Amniotic epithelial cell (primary cell): ENCODE measurements around the gene TEX50.
A peak's percentile ranks its signal among the peaks of the same experiment; 100 is the strongest.
"Not testable (repeated sequence)": the region's sequence is repeated elsewhere in the genome, so short reads cannot be mapped to it uniquely, and the experiment has no call there.

ENCODE experiments used
- DNase-seq: peaks from one replicate; pipeline ENCODE4 v3.0.0-alpha.2; 2010; ENCODE audit warnings: low read depth

TEX50 gene

GRCh38 chr1:173635116-173635515 lies at the start of gene TEX50:
Gene TEX50, plus strand, starts transcription at chr1:173635338. Its CDS starts 184 bp downstream, at chr1:173635522.
- DNase-seq: no peak

- DNase-seq: peak; percentile 49
Observed at GRCh38 chr1:173590557-173590956, 44.6 kb upstream of the TEX50 start.

DNA sequence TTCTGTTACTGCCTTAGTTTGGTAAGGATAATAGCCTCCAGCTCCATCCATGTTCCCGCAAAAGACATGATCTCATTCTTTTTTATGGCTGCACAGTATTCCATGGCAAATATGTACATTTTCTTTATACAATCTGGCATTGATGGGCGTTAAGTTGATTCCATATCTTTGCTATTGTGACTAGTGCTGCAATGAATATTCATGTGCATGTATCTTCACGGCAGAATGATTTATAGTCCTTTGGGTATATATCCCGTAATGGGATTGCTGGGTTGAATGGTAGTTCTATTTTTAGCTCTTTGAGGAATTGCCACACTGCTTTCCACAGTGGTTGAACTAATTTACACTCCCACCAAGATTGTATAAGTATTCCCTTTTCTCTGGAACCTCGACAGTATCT lies 44.0 kb upstream of the TEX50 start:
- not testable (repeated sequence) for DNase-seq

DNA sequence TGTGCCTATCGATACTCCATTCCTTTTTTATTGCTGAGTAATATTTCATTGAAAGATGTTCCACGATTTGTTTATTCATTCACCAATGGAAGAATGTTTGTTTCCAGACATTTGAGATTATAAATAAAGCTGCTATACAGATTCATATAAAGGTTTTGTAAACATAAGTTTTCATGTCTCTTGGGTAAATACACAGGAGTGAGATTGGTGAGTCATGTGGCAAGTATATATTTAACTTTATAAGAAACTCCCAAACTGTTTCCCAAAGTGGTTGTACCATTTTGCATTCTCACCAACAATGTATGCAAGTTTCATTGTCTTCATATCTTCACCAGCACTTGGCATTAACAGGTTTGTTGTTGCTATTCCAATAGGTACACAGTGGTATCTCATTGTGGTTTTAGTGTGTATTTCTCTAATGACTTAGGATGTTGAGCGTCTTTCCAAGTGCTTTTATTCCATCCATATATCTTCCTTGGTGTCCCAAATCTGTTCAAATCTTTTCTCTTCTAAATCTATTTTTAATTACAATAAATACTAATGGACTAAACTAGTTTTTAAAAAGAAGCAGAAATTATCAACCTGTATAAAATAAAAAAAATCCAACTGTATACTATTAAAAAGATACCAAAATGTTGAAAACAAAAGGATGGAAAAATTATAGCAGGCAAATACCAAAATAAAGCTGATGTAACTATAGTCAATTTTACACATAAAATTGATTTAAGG lies 38.9 kb upstream of the TEX50 start:
- DNase-seq: no peak

DNA sequence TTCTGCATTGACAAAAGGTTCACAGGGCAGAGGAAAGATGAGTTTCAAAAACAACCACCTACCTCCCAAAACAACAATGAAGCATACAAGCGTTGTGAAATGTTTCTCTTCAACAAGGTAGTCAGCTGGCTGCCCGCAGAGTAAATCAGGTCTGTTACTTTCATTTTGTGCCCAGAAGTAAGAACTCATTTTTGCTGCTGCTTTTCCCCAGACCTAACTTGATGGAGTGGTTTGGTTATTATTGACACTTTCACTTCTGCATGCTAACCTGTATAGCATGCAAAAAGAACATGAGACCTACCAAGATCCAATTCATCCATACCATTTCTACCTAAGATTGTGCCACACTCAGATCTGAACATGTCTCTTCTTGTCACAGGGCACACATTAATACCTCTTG lies 33.5 kb upstream of the TEX50 start:
- peak; percentile 6 for DNase-seq

DNA sequence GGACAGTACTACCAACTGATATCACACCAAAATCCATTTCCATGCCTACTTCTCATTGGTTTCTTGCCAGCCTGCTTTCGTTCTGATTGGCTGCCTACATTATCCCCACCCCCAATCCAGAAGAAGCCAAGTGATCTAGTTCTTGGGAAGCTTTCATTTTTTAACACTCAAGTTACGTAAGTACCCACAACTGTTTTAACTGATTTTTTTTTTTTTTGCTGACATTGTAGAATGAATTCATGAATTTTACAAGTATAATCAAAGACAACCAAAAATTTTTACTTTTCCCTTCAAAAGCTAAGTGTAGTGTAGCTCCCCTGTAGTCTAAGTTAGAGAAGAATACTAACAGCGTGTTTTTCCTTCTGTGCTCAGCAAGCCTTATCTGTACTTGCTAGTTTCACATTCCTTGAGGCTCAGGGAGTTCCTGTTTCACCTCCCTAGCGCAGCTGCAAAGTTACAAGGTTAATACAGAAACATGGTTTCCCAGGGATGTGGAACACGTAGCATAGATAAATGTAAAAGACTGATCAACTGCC lies 32.0 kb upstream of the TEX50 start, which contains the start of gene SLC9C2:
SLC9C2 (minus strand) TSS at position 17 of the 536 bp plus-strand sequence. CDS start 1,296 bp downstream, outside the sequence.
- DNase-seq: peak; percentile 90

DNA sequence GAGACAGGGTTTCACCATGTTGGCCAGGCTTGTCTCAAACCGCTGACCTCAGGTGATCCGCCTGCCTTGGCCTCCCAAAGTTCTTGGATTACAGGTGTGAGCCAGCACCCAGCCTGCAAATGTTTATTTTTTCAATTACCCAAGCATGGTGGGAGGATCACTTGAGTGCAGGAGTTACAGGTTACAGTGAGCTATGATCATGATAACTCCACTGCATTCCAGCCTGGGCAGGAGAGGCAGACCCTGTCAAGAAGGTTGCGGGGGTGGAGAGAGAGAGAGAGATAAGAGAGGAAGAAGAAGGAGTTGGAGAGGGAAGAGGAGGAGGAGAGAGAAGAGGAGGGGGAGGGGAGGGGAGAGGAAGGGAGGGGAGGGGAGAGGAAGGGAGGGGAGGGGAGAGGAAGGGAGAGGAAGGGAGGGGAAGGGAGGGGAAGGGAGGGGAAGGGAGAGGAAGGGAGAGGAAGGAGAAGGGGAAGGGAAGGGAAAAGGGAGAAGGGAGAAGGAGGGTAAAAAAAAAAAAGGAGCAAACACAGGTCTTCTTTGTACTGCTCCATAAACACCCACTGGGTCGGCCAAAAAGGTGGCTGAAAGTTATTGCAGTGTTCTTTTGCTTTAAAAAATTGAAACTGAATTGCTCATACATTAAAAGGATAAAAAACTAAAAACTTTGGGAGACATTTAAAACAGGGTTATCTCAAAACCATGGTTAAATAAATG lies 26.5 kb upstream of the TEX50 start:
- peak; percentile 59 for DNase-seq

GRCh38 chr1:173613086-173613485 lies 22.1 kb upstream of the TEX50 start:
- not testable (repeated sequence) for DNase-seq

- no peak for DNase-seq
Observed at GRCh38 chr1:173616859-173617258, 18.3 kb upstream of the TEX50 start.

DNA sequence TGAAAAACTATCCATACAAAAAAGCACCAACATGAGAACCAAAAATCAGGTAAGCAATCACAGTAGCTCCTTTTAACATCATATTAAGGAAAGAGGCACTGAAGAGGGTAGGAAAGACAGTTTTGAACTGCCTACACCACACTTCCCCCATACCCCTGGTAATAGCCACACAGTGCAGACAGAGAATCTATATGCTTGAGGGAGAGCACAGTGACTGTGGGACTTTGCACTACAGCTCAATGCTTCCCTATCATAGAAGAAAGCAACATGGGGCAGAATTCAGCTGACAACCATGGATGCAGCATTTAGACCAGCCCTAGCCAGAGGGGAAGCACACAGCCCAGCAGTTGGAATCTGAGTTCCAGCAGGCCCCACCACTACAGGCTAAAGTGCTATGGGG lies 7.9 kb upstream of the TEX50 start:
- DNase-seq: no peak

- DNase-seq: peak; percentile 33
Observed at GRCh38 chr1:173628888-173629287, 6.2 kb upstream of the TEX50 start.

DNA sequence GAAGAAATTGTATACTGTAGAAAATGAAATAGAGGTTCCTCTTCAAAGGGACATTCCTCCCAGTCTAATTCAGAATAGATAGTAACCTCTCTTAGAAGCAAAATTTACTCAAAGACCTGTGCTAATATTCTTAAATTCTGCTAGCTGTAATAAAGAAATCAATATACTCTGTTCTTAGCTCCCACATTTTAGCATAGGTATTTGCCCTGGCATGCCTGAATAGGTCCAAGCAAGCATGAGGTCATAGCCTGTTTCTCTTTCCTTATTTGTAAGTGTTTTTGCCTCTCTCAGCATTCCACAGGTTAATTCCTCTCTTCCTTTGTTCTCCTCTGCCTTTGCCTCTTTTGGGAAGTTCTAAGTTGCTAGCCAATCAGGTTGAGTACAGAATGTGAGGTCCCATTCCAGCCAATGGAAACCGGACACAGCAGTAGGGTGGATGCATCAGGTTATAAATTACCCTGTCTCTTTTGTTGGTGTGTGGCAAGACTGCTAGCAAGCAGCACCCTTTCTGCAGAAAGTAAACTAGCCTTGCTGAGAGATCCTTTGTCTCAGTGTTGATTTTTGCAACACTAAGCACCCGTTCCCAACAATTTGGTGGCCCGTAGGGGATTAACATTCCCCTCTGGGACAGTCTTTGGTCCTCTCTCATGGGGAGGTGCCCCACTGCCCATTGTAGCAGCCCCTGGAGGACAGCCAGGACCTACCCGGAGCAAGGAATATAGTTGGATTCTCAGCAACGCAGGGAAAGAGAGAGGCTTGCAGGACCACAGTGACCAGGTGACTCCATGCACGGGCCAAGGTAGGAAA lies 2.3 kb downstream of the TEX50 start:
- DNase-seq: not testable (repeated sequence)

DNA sequence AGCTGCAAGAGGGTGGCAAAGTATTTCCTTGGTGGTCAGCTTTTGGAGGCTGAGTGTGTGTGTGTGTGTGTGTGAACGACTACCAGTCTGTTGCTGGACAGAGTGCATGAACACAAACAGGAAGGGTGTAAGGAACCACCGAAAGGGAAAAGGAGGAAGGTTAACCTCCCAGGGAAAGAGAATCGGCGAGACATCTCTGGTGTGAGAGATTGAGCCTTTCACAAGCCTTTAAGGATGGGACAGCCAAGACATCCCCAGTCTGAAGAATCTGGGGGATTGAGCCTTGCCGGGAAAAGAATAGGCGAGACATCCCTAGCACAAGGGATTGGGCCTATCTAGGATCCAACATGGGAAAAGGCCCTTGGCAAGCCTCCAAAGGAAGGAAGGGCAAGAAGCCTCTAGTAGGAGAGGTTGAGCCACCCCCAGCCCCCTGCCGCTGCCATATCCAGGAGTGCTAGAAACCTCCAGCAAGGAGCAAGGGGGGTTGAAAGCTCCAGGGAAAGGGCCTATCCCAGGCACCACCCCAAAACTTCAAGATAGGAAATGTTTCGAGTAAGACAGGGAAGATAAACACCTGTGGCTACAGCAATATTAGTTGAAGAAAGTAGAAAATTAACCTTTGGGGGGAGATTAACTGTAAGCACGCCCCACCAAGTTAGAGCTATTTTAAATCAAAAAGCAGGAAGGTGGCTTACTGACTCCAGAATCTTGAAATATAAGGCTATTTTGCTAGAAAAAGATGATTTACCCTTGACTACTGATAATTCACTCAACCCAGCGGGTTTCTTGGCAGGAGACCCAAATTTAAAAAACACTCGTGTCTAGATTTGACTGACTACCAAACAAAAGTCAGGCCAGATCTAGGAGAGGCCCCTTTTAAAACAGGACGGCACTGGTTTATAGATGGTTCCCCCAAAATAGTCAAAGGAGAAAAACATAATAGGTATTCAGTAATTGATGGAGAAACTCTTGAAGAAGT lies 3.2 kb downstream of the TEX50 start:
- no peak for DNase-seq

DNA sequence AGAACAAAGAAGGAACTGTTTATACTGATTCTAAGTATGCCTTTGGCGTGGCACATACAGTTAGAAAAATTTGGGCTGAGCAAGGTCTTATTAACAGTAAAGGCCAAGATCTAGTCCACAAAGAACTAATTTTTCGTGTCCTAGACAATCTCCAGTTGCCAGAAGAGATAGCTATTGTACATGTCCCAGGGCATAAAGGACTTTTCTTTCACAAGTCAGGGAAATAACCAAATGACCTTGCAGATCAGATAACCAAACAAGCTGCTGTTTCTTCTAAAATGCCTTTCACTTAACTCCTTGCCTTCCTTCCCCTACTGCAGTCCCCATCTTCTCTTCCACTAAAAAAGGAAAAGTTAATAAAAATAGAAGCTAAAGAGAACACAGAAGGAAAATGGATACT lies 4.0 kb downstream of the TEX50 start:
- DNase-seq: no peak

GRCh38 chr1:173642450-173643139 lies 7.5 kb downstream of the TEX50 start:
- not testable (repeated sequence) for DNase-seq

DNA sequence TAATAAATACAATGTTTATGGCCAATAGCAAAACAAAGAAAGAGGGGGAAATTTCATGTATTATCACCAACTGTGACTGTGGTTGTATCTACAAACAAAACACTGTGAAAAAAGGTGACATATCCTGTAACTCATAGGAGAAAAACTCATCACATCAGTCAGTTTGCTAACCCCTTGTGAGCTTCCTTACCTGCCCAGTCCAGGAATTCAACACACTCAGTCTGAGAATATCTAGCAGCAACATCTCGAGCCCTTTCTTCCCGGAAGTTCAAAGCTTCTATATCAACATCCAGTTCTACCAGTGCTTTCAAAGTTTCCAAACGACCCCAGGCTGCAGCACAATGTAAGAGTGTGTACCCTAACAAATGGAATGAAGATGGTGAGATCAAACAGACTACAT lies 11.5 kb downstream of the TEX50 start:
- DNase-seq: no peak

DNA sequence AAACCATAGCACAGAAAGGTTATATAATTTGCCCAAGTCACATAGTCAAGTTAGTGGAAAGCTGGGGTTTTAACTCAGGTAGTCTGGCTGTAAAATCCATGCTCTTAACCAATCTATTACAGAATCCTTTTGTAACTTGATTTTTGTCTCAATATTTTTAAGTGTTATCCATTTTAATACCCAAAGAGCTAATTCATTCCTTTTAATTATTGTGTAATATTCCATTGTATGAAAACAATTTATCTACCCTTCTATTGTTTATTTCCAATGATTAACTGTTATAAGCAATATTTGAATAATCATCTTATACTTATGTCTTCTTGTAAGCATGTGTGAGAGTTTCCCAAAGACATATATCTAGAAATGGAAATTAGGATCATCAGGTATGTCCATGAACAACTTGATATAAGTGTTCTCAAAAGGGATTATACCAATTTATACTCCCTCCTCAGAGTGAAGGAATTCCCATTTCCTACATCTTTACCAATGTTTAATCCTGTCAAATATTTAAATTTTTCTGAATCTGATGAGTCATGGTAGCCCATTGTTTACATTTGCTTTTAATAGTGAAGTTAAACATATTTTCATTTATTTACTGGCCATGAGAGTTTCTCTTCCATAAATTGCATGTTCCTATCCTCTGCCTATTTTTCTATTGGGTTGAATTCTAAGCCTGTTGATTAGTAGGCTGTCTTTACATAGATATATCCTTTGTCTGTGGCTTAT lies 13.9 kb downstream of the TEX50 start:
- DNase-seq: no peak

GRCh38 chr1:173660306-173660705 lies 25.2 kb downstream of the TEX50 start:
- DNase-seq: no peak

DNA sequence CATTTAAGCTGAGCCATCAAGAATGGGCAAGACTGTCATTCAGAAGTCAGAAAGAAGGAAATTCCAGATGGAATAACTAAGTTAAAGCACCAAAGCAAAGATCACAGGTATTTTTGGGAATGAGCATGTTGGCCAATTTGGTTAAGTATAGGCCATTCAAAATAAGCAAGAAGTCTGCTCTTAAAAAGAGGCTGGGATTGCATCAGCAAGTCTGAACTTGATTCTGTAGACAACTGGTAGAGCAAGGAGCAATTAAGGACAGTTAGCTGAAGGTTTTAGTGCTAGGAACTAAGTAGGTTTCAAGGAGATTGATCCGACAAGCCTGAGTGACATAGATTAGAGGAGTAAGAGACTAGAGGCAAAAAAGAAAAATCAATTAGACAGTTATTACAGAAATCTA lies 26.1 kb downstream of the TEX50 start:
- DNase-seq: no peak

DNA sequence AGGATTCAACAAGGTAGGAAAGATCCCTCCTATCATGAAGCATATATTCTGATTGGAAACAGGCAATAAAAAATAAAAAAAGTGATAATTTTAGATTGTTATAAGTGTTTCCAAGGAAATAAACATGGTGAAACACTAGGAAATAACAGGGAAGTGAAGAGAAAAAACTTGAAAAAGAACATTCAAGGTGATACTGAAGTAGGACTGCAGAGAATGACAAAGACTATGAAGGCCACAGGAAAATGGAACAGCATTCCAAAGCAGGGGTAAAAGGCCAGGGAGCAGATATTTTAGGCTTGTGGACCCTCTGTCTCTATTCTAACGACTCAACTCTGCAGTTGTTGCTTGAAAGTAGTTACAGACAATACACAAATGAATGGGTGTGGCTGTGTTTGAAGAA lies 26.6 kb downstream of the TEX50 start:
- no peak for DNase-seq
